HEK293 (cell line): Measurements from ENCODE around the gene ACADVL.

Experiments
- GLI4 ChIP-seq: fragments of 450-650 bp; formaldehyde crosslinking; IDR thresholded peaks from 2 replicates; pipeline ENCODE4 v1.5.1; 2016; ENCODE audit warnings: missing biosample characterization, missing genetic modification characterization
- GLIS2 ChIP-seq: fragments of 450-650 bp; formaldehyde crosslinking; IDR thresholded peaks from 2 replicates; pipeline ENCODE4 v1.5.1; 2016; ENCODE audit warnings: missing biosample characterization, missing genetic modification characterization
- KLF7 ChIP-seq: fragments of 450-650 bp; formaldehyde crosslinking; IDR thresholded peaks from 2 replicates; pipeline ENCODE4 v1.5.1; 2016; ENCODE audit warnings: missing biosample characterization, missing genetic modification characterization, borderline replicate concordance
- KLF8 ChIP-seq: fragments of 450-650 bp; formaldehyde crosslinking; IDR thresholded peaks from 2 replicates; pipeline ENCODE4 v1.5.1; 2016; ENCODE audit warnings: missing biosample characterization, missing genetic modification characterization
- SALL2 ChIP-seq: fragments of 450-650 bp; formaldehyde crosslinking; IDR thresholded peaks from 2 replicates; pipeline ENCODE4 v1.5.0; 2017; ENCODE audit warnings: missing biosample characterization, mild to moderate bottlenecking, missing genetic modification characterization, borderline replicate concordance
- SP3 ChIP-seq: fragments of 450-650 bp; formaldehyde crosslinking; IDR thresholded peaks from 2 replicates; pipeline ENCODE4 v1.5.1; 2016; ENCODE audit warnings: missing biosample characterization, missing genetic modification characterization
- WT1 ChIP-seq: fragments of 450-650 bp; formaldehyde crosslinking; IDR thresholded peaks from 2 replicates; pipeline ENCODE4 v1.5.1; 2016; ENCODE audit warnings: missing biosample characterization, missing genetic modification characterization
- ZNF10 ChIP-seq: fragments of 450-650 bp; formaldehyde crosslinking; IDR thresholded peaks from 2 replicates; pipeline ENCODE4 v1.5.1; 2017; ENCODE audit warnings: missing biosample characterization, missing genetic modification characterization
- ZNF133 ChIP-seq: fragments of 450-650 bp; formaldehyde crosslinking; IDR thresholded peaks from 2 replicates; pipeline ENCODE4 v1.5.1; 2016; ENCODE audit warnings: missing biosample characterization, missing genetic modification characterization
- ZNF280D ChIP-seq: fragments of 450-650 bp; formaldehyde crosslinking; IDR thresholded peaks from 2 replicates; pipeline ENCODE4 v1.5.1; 2016; ENCODE audit warnings: missing biosample characterization, missing genetic modification characterization
- ZNF324 ChIP-seq: fragments of 450-650 bp; formaldehyde crosslinking; IDR thresholded peaks from 2 replicates; pipeline ENCODE4 v1.5.1; 2016; ENCODE audit warnings: missing biosample characterization, missing genetic modification characterization
- ZNF335 ChIP-seq: fragments of 450-650 bp; formaldehyde crosslinking; conservative IDR thresholded peaks from 2 replicates; pipeline ENCODE4 v1.5.1; 2016; ENCODE audit warnings: missing biosample characterization, missing genetic modification characterization
- ZNF366 ChIP-seq: fragments of 450-650 bp; formaldehyde crosslinking; conservative IDR thresholded peaks from 2 replicates; pipeline ENCODE4 v1.5.1; 2016; ENCODE audit warnings: missing biosample characterization, missing genetic modification characterization
- ZNF416 ChIP-seq: fragments of 450-650 bp; formaldehyde crosslinking; IDR thresholded peaks from 2 replicates; pipeline ENCODE4 v1.5.1; 2016; ENCODE audit warnings: missing biosample characterization, missing genetic modification characterization
- ZNF426 ChIP-seq: fragments of 450-650 bp; formaldehyde crosslinking; IDR thresholded peaks from 2 replicates; pipeline ENCODE4 v1.5.1; 2017; ENCODE audit warnings: missing biosample characterization, missing genetic modification characterization, mild to moderate bottlenecking, inconsistent platforms, moderate library complexity
- ZNF510 ChIP-seq: fragments of 450-650 bp; formaldehyde crosslinking; IDR thresholded peaks from 2 replicates; pipeline ENCODE4 v1.5.1; 2018; ENCODE audit warnings: mild to moderate bottlenecking, missing genetic modification characterization, missing biosample characterization; ENCODE audit not compliant: insufficient replicate concordance
- ZNF529 ChIP-seq: fragments of 450-650 bp; formaldehyde crosslinking; IDR thresholded peaks from 2 replicates; pipeline ENCODE4 v1.5.1; 2017; ENCODE audit warnings: missing genetic modification characterization, missing biosample characterization; ENCODE audit not compliant: insufficient replicate concordance
- ZNF549 ChIP-seq: fragments of 450-650 bp; IDR thresholded peaks from 2 replicates; pipeline ENCODE4 v1.5.1; 2018; ENCODE audit warnings: missing biosample characterization, missing genetic modification characterization, mild to moderate bottlenecking, inconsistent platforms, moderate library complexity
- ZNF571 ChIP-seq: fragments of 450-650 bp; formaldehyde crosslinking; IDR thresholded peaks from 2 replicates; pipeline ENCODE4 v1.5.0; 2017; ENCODE audit warnings: missing biosample characterization, missing genetic modification characterization
- ZNF600 ChIP-seq: fragments of 450-650 bp; formaldehyde crosslinking; IDR thresholded peaks from 2 replicates; pipeline ENCODE4 v1.5.1; 2016; ENCODE audit warnings: missing biosample characterization, missing genetic modification characterization
- ZNF610 ChIP-seq: fragments of 450-650 bp; formaldehyde crosslinking; IDR thresholded peaks from 2 replicates; pipeline ENCODE4 v1.5.1; 2016; ENCODE audit warnings: missing biosample characterization, missing genetic modification characterization, borderline replicate concordance
- ZNF623 ChIP-seq: fragments of 450-650 bp; formaldehyde crosslinking; IDR thresholded peaks from 2 replicates; pipeline ENCODE4 v1.5.1; 2016; ENCODE audit warnings: missing biosample characterization, missing genetic modification characterization
- ZNF624 ChIP-seq: fragments of 450-650 bp; formaldehyde crosslinking; IDR thresholded peaks from 2 replicates; pipeline ENCODE4 v1.5.1; 2017; ENCODE audit warnings: missing biosample characterization, missing genetic modification characterization
- ZNF747 ChIP-seq: fragments of 450-650 bp; formaldehyde crosslinking; IDR thresholded peaks from 2 replicates; pipeline ENCODE4 v1.5.1; 2016; ENCODE audit warnings: missing biosample characterization, missing genetic modification characterization
- ZNF776 ChIP-seq: fragments of 450-650 bp; formaldehyde crosslinking; IDR thresholded peaks from 2 replicates; pipeline ENCODE4 v1.5.0; 2017; ENCODE audit warnings: missing biosample characterization, missing genetic modification characterization, borderline replicate concordance
- ZXDB ChIP-seq: fragments of 450-650 bp; formaldehyde crosslinking; IDR thresholded peaks from 2 replicates; pipeline ENCODE4 v1.5.1; 2016; ENCODE audit warnings: missing biosample characterization, missing genetic modification characterization
- TF ChIP-seq, protein P1 (sequence below): fragments of 450-650 bp; formaldehyde crosslinking; IDR thresholded peaks from 2 replicates; pipeline ENCODE4 v1.5.1; 2016; ENCODE audit warnings: missing biosample characterization, missing genetic modification characterization
- TF ChIP-seq, protein P2 (sequence below): sonication (generic); formaldehyde crosslinking; IDR thresholded peaks from 2 replicates; pipeline ENCODE4 v1.8.1; 2022; ENCODE audit warnings: mild to moderate bottlenecking, moderate library complexity, missing genetic modification reagents
- TF ChIP-seq, protein P3 (sequence below): fragments of 450-650 bp; formaldehyde crosslinking; IDR thresholded peaks from 2 replicates; pipeline ENCODE4; 2016; ENCODE audit warnings: missing biosample characterization, missing genetic modification characterization
- TF ChIP-seq, protein P4 (sequence below): IDR thresholded peaks from 2 replicates; pipeline ENCODE4 v1.6.1; 2011; ENCODE audit warnings: mild to moderate bottlenecking, low read depth, low read length, borderline replicate concordance
- TF ChIP-seq, protein P5 (sequence below): fragments of 450-650 bp; formaldehyde crosslinking; IDR thresholded peaks from 2 replicates; pipeline ENCODE4 v1.5.1; 2016; ENCODE audit warnings: missing biosample characterization, missing genetic modification characterization

Gene ACADVL

DNA sequence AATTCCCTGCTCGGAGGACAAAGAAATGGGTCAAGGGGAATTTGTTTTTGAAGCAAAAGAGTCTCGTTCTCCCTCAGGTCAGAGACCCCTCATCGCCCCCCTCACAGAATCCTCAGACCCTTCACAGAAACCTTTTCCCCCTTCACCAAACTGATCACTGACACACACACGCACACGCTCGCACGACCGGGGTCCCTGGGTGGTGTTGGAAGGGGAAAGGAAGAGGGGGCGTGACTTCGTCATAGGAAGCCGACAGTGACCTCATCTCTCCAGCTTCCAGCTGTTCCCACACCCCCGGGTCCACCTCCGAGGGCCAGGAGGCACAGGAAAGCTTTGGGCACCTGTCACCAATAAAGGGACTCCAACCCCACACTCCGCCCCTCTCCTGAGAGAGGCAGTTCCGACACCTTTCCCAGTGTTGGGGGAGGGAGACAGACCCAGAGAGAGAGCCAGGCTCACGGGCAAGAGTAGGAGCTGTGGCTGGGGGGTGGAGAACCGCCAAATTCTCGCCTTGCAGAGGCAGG is 41.7 kb upstream of the ACADVL start (continued):
- TF ChIP-seq ZNF416 (tag by site-specific recombination) = no peak
- TF ChIP-seq ZNF600 (tag by site-specific recombination) = 0 out of 2 replicates have a peak, but pooled peaks have one; percentile 56
- TF ChIP-seq, protein P1, sequence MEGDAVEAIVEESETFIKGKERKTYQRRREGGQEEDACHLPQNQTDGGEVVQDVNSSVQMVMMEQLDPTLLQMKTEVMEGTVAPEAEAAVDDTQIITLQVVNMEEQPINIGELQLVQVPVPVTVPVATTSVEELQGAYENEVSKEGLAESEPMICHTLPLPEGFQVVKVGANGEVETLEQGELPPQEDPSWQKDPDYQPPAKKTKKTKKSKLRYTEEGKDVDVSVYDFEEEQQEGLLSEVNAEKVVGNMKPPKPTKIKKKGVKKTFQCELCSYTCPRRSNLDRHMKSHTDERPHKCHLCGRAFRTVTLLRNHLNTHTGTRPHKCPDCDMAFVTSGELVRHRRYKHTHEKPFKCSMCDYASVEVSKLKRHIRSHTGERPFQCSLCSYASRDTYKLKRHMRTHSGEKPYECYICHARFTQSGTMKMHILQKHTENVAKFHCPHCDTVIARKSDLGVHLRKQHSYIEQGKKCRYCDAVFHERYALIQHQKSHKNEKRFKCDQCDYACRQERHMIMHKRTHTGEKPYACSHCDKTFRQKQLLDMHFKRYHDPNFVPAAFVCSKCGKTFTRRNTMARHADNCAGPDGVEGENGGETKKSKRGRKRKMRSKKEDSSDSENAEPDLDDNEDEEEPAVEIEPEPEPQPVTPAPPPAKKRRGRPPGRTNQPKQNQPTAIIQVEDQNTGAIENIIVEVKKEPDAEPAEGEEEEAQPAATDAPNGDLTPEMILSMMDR (tag by site-specific recombination) = no peak
- no peak for TF ChIP-seq ZNF133
- TF ChIP-seq ZNF529 = no peak
- TF ChIP-seq ZNF335 (tag by site-specific recombination) = peak; percentile 71
- TF ChIP-seq ZNF426 (tag by site-specific recombination) = no peak
- no peak for TF ChIP-seq ZNF280D (tag by site-specific recombination)
- TF ChIP-seq, protein P2, sequence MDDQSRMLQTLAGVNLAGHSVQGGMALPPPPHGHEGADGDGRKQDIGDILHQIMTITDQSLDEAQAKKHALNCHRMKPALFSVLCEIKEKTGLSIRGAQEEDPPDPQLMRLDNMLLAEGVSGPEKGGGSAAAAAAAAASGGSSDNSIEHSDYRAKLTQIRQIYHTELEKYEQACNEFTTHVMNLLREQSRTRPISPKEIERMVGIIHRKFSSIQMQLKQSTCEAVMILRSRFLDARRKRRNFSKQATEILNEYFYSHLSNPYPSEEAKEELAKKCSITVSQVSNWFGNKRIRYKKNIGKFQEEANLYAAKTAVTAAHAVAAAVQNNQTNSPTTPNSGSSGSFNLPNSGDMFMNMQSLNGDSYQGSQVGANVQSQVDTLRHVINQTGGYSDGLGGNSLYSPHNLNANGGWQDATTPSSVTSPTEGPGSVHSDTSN = no peak
- TF ChIP-seq GLI4 = no peak
- TF ChIP-seq ZNF776 (tag by site-specific recombination) = no peak
- TF ChIP-seq ZNF324 (tag by site-specific recombination) = 0 out of 2 replicates have a peak, but pooled peaks have one; percentile 15
- no peak for TF ChIP-seq ZNF747
- TF ChIP-seq ZNF623 (tag by site-specific recombination) = peak; percentile 7; the same call in 1 of the 2 replicates
- TF ChIP-seq ZNF10 = no peak
- no peak for TF ChIP-seq SALL2
- TF ChIP-seq KLF8 (tag by site-specific recombination) = peak; percentile 30; the same call in 1 of the 2 replicates
- TF ChIP-seq GLIS2 (tag by site-specific recombination) = peak; percentile 82
- peak; percentile 61 for TF ChIP-seq SP3 (tag by site-specific recombination)
- no peak for TF ChIP-seq WT1 (tag by site-specific recombination)
- TF ChIP-seq ZNF610 (tag by site-specific recombination) = no peak
- TF ChIP-seq, protein P3, sequence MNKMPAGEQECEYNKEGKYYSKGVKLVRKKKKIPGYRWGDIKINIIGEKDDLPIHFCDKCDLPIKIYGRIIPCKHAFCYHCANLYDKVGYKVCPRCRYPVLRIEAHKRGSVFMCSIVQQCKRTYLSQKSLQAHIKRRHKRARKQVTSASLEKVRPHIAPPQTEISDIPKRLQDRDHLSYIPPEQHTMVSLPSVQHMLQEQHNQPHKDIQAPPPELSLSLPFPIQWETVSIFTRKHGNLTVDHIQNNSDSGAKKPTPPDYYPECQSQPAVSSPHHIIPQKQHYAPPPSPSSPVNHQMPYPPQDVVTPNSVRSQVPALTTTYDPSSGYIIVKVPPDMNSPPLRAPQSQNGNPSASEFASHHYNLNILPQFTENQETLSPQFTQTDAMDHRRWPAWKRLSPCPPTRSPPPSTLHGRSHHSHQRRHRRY (tag by site-specific recombination) = 0 out of 2 replicates have a peak, but pooled peaks have one; percentile 51
- no peak for TF ChIP-seq ZNF549 (tag by site-specific recombination)
- TF ChIP-seq ZNF510 (tag by site-specific recombination) = no peak
- no peak for TF ChIP-seq ZNF366
- TF ChIP-seq, protein P4, sequence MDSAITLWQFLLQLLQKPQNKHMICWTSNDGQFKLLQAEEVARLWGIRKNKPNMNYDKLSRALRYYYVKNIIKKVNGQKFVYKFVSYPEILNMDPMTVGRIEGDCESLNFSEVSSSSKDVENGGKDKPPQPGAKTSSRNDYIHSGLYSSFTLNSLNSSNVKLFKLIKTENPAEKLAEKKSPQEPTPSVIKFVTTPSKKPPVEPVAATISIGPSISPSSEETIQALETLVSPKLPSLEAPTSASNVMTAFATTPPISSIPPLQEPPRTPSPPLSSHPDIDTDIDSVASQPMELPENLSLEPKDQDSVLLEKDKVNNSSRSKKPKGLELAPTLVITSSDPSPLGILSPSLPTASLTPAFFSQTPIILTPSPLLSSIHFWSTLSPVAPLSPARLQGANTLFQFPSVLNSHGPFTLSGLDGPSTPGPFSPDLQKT = no peak
- TF ChIP-seq, protein P5, sequence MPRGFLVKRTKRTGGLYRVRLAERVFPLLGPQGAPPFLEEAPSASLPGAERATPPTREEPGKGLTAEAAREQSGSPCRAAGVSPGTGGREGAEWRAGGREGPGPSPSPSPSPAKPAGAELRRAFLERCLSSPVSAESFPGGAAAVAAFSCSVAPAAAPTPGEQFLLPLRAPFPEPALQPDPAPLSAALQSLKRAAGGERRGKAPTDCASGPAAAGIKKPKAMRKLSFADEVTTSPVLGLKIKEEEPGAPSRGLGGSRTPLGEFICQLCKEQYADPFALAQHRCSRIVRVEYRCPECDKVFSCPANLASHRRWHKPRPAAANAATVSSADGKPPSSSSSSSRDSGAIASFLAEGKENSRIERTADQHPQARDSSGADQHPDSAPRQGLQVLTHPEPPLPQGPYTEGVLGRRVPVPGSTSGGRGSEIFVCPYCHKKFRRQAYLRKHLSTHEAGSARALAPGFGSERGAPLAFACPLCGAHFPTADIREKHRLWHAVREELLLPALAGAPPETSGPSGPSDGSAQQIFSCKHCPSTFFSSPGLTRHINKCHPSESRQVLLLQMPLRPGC = no peak
- no peak for TF ChIP-seq ZNF571 (tag by site-specific recombination)
- no peak for TF ChIP-seq KLF7 (tag by site-specific recombination)
- no peak for TF ChIP-seq ZXDB
- TF ChIP-seq ZNF624 (tag by site-specific recombination) = no peak
